ENCODE measurements around the gene TRMT2A.

- TF ChIP-seq CTCF (conservative IDR thresholded peaks at IDR 0.05; ENCODE audit: low read length) (no peak), EZH2phosphoT487 (IDR thresholded peaks at IDR 0.05; ENCODE audit: borderline replicate concordance, low read depth, low read length) (no peak)
These were observed 30.9 kb downstream of the TRMT2A start for GRCh38 chr22:20086101-20086599.

Measured in OCI-LY7 (cell line).